ES-I3 (cell line): Measurements from ENCODE around the gene IFITM1.
"Not testable (repeated sequence)": the region's sequence is repeated elsewhere in the genome, so short reads cannot be mapped to it uniquely, and the experiment has no call there.

ENCODE experiments used
- H3K36me3 ChIP-seq: 2 replicates; pipeline ENCODE4 v1.6.1; 2013; ENCODE audit warnings: mild to moderate bottlenecking, low read length, control low read depth, moderate library complexity; ENCODE audit not compliant: insufficient read depth
- H3K4me1 ChIP-seq: 2 replicates; pipeline ENCODE4 v1.6.1; 2013; ENCODE audit warnings: mild to moderate bottlenecking, control low read depth, low read length; ENCODE audit not compliant: insufficient read depth
- H3K9ac ChIP-seq: 2 replicates; pipeline ENCODE4 v1.6.1; 2013; ENCODE audit warnings: low read depth, mild to moderate bottlenecking, low read length, moderate library complexity
- H3K9me3 ChIP-seq: 2 replicates; pipeline ENCODE4 v1.6.1; 2013; ENCODE audit warnings: mild to moderate bottlenecking, low read length, moderate library complexity; ENCODE audit not compliant: control insufficient read depth, insufficient read depth

IFITM1 gene

GRCh38 chr11:307766-308708 is 5.8 kb upstream of the IFITM1 start, which contains the start of gene IFITM2:
TSS of gene IFITM2 (plus strand) at chr11:307816. CDS start at chr11:308193, 377 bp downstream.
- Histone ChIP-seq H3K9ac (peak within 1 kb of the TSS; percentile 47; the same call in 1 of the 2 replicates), H3K4me1 (peaks cover 42% of the 10 kb centered on the region)
- not testable (repeated sequence) for H3K36me3 ChIP-seq, H3K9me3 ChIP-seq

- peak overlapping the region; percentile 7; the same call in 1 of the 2 replicates for H3K9ac ChIP-seq
- not testable (repeated sequence) for H3K9me3 ChIP-seq, H3K36me3 ChIP-seq
- peaks cover 48% of the 10 kb centered on the region for H3K4me1 ChIP-seq
These were observed 4.8 kb upstream of the IFITM1 start for GRCh38 chr11:308740-309665.

- not testable (repeated sequence) for H3K9me3 ChIP-seq, H3K36me3 ChIP-seq
- peaks cover 48% of the 10 kb centered on the region for H3K4me1 ChIP-seq
- peak overlapping the region; percentile 37; the same call in 1 of the 2 replicates for H3K9ac ChIP-seq
These were observed 3.8 kb upstream of the IFITM1 start for GRCh38 chr11:309979-310572.

- H3K9ac ChIP-seq: peak overlapping the region; percentile 31; the same call in 1 of the 2 replicates
- not testable (repeated sequence) for H3K9me3 ChIP-seq, H3K36me3 ChIP-seq
- H3K4me1 ChIP-seq: peaks cover 38% of the 10 kb centered on the region
These were observed 2.7 kb upstream of the IFITM1 start for GRCh38 chr11:311013-311748.

- Histone ChIP-seq H3K4me1 (peaks cover 30% of the 10 kb centered on the region), H3K9ac (peak overlapping the region; percentile 31; the same call in 1 of the 2 replicates), H3K9me3 (no peaks in the 10 kb centered on the region), H3K36me3 (no peaks in the 10 kb centered on the region)
These were observed 1.6 kb upstream of the IFITM1 start for GRCh38 chr11:312092-312816.

- Histone ChIP-seq H3K36me3 (no peaks in the 10 kb centered on the region), H3K4me1 (peaks cover 33% of the 10 kb centered on the region), H3K9me3 (no peaks in the 10 kb centered on the region), H3K9ac (peak overlapping the region; percentile 73)
These were observed 495 bp upstream of the IFITM1 start for GRCh38 chr11:313304-313786.

GRCh38 chr11:314554-314875 is 675 bp downstream of the IFITM1 start:
- H3K9ac ChIP-seq: peak overlapping the region; percentile 73

GRCh38 chr11:315051-315481 is 1.2 kb downstream of the IFITM1 start:
- H3K9me3 ChIP-seq: no peaks in the 10 kb centered on the region
- H3K9ac ChIP-seq: peak overlapping the region; percentile 73
- H3K36me3 ChIP-seq: no peaks in the 10 kb centered on the region; the same call in 1 of the 2 replicates
- H3K4me1 ChIP-seq: peaks cover 24% of the 10 kb centered on the region

More at GRCh38 chr11:314554-314875, 675 bp downstream of the IFITM1 start:
- H3K36me3 ChIP-seq, H3K9me3 ChIP-seq: not testable (repeated sequence)
- H3K4me1 ChIP-seq: peaks cover 30% of the 10 kb centered on the region

- no peaks in the 10 kb centered on the region for H3K9me3 ChIP-seq
- peaks cover 24% of the 10 kb centered on the region for H3K4me1 ChIP-seq
- H3K9ac ChIP-seq: peak overlapping the region; percentile 73
- H3K36me3 ChIP-seq: no peaks in the 10 kb centered on the region; the same call in 1 of the 2 replicates
These were observed 1.7 kb downstream of the IFITM1 start for GRCh38 chr11:315516-315994.

- peaks cover 24% of the 10 kb centered on the region for H3K4me1 ChIP-seq
- no peaks in the 10 kb centered on the region for H3K9me3 ChIP-seq
- no peaks in the 10 kb centered on the region; the same call in 1 of the 2 replicates for H3K36me3 ChIP-seq
- peak overlapping the region; percentile 73 for H3K9ac ChIP-seq
These were observed 2.3 kb downstream of the IFITM1 start for GRCh38 chr11:316031-316701.

GRCh38 chr11:316891-317301 is 3.1 kb downstream of the IFITM1 start:
- Histone ChIP-seq H3K4me1 (peaks cover 23% of the 10 kb centered on the region), H3K9ac (peak overlapping the region; percentile 73), H3K9me3 (no peaks in the 10 kb centered on the region), H3K36me3 (no peaks in the 10 kb centered on the region; the same call in 1 of the 2 replicates)

- H3K9me3 ChIP-seq, H3K36me3 ChIP-seq: not testable (repeated sequence)
- Histone ChIP-seq H3K4me1 (peaks cover 14% of the 10 kb centered on the region), H3K9ac (peak overlapping the region; percentile 73)
These were observed 4.0 kb downstream of the IFITM1 start for GRCh38 chr11:317668-318404.
